ENCODE measurements around the gene FCRLA.
"Not testable (repeated sequence)": the region's sequence is repeated elsewhere in the genome, so short reads cannot be mapped to it uniquely, and the experiment has no call there.

FCRLA gene

DNA sequence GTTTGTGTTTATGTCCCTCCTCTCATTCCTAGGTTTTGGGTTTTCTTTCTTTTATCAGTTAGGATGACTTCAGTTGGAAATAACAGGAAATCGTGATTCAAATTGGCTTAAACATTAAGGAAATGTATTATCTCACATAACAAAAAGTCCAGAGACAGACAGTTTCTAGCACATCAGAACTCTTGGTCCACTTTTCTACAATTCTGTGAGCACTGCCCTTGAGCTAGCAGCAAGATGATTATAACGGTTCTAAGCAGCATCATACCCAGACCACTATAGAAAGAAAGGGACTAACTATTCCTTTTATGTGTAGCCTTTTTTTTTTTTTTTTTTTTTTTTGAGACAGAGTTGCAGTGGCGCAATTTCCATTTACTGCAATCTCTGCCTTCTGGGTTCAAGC lies 25.1 kb upstream of the FCRLA start:
- no peak for DNase-seq
- no peak for TF ChIP-seq GATA1 (IDR thresholded peaks at IDR 0.05; ENCODE audit: low read depth, low read length)
- no peak for TF ChIP-seq POLR2A (IDR thresholded peaks at IDR 0.05; ENCODE audit: low read length)

DNA sequence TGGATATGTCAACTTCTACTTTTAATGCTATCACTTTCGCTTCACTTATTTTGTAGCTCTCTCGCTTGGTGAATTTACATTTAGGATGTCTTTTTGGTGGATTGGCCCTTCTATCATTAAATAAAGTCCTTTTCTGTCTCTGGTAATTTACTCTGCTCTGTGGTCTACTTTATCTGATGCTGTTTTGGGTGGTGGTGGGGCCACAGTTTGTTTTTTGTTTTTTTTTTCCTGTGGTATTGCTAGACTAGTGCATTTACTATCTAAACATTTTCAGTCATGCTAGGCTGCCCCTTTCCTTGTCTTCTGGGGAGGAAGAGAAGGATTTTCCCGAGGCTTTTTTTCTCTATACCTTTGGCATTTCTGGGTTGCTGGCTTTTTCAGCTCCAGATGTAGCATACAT lies 18.1 kb upstream of the FCRLA start:
- DNase-seq: no peak
- TF ChIP-seq POLR2A (IDR thresholded peaks at IDR 0.05; ENCODE audit: low read length) (no peak), GATA1 (IDR thresholded peaks at IDR 0.05; ENCODE audit: low read depth, low read length) (no peak)

DNA sequence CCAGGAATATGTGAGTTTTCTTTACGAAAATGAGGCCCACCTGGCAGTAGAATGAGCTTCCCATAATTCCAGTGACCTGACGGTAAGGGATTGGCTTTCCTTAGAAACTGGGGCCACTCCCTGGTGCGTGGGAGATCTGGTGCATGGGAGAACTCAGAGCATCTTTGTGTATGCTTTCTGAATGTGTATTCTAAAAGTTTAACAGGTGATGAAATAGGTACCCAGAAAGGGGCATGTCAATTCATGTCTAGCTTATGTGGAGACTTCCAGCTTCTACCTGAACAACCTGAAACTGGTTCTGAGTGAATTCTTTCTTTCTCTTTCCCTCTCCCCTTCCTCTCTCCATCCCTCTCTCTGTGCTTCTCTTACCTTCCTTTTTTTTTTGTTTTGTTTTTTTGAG lies 15.2 kb upstream of the FCRLA start:
- no peak for DNase-seq
- TF ChIP-seq POLR2A (IDR thresholded peaks at IDR 0.05; ENCODE audit: low read length) (no peak), GATA1 (IDR thresholded peaks at IDR 0.05; ENCODE audit: low read depth, low read length) (no peak)

DNA sequence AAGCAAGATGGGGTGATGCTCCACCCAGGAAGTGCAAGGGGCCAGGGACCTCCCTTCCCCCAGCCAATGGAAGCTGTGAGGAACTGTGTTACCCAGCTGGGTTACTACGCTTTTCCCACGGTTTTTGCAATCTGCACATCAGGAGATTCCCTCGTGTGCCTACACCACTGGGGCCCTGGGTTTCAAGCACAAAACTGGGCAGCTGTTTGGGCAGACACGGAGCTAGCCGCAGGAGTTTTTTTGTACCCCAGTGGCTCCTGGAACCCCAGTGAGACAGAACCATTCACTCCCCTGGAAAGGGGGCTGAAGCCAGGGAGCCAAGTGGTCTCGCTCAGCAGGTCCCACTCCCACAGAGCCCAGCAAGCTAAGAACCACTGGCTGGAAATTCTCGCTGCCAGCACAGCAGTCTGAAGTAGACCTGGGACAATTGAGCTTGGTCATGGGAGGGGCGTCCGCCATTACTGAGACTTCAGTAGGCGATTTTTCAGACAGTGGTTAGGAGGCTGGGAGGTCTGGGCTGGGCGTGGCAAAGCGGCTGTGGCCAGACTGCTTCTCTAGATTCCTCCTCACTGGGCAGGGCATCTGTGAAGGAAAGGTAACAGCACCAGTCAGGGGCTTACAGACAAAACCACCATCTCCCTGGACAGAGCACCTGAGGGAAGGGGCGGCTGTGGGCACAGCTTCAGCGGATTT lies 13.9 kb upstream of the FCRLA start:
- not testable (repeated sequence) for DNase-seq

DNA sequence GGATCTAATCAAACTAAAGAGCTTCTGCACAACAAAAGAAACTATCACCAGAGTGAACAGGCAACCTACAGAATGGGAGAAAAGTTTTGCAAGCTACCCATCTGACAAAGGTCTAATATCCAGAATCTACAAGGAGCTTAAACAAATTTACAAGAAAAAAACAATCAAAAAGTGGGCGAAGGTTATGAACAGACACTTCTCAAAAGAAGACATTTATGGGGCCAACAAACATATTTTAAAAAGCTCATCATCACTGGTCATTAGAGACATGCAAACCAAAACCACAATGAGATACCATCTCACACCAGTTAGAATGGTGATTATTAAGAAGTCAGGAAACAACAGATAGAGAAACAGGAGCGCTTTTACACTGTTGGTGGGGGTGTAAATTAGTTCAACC lies 8.7 kb upstream of the FCRLA start:
- DNase-seq: not testable (repeated sequence)

DNA sequence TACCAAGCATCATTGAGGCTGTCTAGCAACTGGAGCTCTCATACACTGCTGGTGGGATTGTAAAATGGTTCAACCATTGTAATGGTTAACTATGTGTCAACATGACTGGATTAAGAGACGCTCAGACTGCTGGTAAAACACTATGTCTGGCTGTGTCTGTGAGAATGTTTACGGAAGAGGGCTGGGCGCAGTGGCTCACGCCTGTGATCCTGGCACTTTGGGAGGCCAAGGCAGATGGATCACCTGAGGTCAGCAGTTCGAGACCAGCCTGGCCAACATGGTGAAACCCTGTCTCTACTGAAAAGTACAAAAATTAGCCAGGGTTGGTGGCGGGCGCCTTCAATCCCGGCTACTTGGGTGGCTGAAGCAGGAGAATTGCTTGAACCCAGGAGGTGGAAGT lies 4.8 kb upstream of the FCRLA start:
- TF ChIP-seq POLR2A (IDR thresholded peaks at IDR 0.05; ENCODE audit: low read length) (no peak), GATA1 (IDR thresholded peaks at IDR 0.05; ENCODE audit: low read depth, low read length) (no peak)

DNA sequence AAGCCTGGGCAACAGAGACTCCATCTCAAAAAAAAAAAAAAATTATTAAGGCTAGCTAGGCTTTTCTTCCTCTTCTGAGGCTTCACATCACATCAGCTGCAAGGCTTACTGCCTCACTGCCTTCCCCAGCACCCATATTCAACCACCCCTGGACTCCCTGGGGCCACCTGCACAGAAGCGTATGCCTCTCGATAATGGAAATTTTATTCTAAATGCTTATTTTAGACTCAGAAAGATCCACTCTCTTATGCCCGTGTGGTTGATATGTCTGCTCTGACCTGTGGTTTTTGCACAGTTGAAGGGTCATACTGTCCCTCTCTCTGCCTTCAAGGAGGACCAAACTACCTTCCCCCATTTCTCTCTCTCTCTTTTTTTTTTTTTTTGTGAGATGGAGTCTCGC lies 1.5 kb upstream of the FCRLA start:
- no peak for DNase-seq
- TF ChIP-seq GATA1 (IDR thresholded peaks at IDR 0.05; ENCODE audit: low read depth, low read length): no peak
- no peak for TF ChIP-seq POLR2A (IDR thresholded peaks at IDR 0.05; ENCODE audit: low read length)

More for the DNA sequence above, 4.8 kb upstream of the FCRLA start:
- no peak for DNase-seq

DNA sequence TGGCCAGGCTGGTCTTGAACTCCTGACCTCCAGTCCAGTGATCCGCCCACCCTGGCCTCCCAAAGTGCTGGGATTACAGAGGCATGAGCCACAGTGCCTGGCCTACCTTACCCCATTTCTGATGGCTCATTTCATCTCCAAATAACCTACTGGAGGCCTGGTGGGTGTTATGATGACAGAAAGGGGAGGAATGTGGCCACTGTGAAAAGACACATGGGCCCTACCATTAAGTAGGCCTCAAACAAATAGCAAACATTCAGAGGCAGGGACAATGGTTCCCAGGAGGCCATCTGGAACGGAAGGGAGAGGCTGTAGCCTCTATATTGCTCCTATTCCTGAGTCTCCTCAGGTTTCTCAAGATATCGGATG lies 932 bp upstream of the FCRLA start:
- TF ChIP-seq POLR2A (IDR thresholded peaks at IDR 0.05; ENCODE audit: low read length): no peak
- no peak for DNase-seq

DNA sequence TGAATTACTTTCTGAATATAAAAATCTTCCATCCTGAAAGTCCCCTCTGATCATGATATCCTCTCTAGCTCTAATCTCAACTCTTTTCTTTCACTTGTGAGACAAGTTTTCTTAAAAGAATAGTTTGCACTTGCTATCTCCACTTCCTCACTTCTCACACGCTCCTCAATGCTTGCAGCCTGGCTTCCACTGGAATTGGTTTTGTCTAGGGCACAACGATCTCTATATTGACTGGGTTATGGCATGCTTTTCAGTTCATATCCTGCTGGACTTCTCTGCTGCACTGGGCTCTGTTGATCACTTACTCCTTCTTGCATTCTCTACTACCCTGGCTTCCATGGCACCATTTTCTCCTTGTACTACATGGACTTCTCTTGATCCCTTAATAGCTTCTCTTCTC lies 474 bp downstream of the FCRLA start:
- no peak for DNase-seq
- TF ChIP-seq POLR2A (IDR thresholded peaks at IDR 0.05; ENCODE audit: low read length): no peak
- no peak for TF ChIP-seq GATA1 (IDR thresholded peaks at IDR 0.05; ENCODE audit: low read depth, low read length)

DNA sequence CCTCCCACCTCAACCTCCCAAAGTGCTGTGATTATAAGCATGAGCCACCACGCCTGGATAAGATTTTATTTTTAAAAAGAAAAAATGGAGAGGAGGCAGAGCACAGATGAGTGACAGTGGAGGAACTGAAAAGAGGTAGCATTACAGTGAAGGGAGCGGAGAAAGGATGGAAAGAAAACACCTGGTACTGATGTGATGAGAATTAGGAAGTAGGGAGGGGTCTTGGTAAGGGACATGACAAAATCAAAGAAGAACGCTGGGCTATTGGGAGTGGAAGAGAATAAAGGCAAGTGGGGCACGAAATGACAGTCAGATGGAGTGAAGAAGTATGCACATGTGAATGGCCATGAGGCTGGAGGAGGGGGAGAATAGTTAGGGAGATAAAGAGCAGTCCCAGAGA lies 2.3 kb downstream of the FCRLA start:
- no peak for DNase-seq
- no peak for TF ChIP-seq POLR2A (IDR thresholded peaks at IDR 0.05; ENCODE audit: low read length)
- TF ChIP-seq GATA1 (IDR thresholded peaks at IDR 0.05; ENCODE audit: low read depth, low read length): no peak

DNA sequence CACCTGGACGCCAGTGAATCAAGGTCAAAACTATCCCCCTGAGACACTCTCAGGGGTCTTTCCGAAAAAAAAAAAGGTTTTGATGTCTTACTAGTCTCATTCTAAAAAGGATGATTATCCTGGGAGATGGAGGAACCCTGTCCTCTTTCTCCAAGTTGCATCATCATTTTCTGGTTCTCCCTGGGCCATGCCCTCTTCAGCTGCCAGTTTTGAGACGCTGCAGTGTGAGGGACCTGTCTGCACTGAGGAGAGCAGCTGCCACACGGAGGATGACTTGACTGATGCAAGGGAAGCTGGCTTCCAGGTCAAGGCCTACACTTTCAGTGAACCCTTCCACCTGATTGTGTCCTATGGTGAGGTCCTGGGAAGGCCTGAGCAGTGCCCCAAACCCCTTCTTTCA lies 3.5 kb downstream of the FCRLA start:
- DNase-seq: peak; percentile 48 to 75
- no peak for TF ChIP-seq GATA1 (IDR thresholded peaks at IDR 0.05; ENCODE audit: low read depth, low read length)
- TF ChIP-seq POLR2A (IDR thresholded peaks at IDR 0.05; ENCODE audit: low read length): no peak

DNA sequence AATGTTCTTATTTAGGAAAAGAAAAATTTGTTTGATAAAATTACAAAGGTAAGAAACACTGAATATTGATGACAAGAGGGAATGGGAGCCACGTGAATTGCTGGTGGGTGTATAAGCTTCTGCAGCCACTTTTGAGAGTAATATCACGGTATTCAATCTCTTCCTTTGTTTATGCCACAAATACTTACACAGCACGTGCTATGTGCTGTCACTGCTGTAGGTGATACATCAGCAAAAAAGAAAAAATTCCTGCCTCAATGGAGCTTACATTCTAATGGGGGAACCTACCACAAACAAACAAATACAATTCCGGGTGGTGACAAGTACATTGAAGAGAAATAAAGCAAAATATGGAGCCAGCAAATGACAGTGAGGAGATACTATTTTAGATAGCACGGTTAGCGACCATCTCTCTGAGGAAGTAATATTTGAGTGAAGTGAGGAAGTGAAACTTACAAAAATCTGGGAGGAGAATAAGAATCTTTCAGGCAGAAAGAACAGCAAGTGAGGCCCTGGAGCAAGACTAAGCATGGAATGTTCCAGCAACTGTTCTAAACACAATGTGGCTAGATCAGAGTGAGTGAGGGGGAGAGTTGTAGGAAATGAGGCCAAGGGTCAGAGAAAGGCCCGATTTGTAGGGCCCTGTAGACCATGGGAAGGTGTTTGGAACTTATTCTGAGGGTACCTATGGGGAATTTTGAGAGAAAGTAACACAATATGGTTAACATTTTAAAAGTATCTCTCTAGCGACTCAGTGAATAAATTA lies 11.7 kb downstream of the FCRLA start:
- TF ChIP-seq POLR2A (IDR thresholded peaks at IDR 0.05; ENCODE audit: low read length): no peak
- TF ChIP-seq GATA1 (IDR thresholded peaks at IDR 0.05; ENCODE audit: low read depth, low read length): no peak
- no peak for DNase-seq

DNA sequence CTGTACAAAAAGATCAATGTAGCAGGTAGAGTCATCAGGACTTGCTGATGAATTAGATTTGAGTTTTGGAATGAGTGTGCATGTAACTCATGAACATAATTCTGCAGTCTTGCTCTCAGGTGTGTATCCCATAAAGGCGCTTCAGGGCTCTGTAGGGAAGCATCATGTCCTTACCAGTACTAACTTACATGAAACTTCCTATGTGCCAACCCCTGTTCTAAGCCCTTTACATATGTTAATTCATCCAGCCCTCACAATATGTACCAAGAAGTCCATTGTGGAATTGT lies 12.2 kb downstream of the FCRLA start:
- TF ChIP-seq POLR2A (IDR thresholded peaks at IDR 0.05; ENCODE audit: low read length) (no peak), GATA1 (IDR thresholded peaks at IDR 0.05; ENCODE audit: low read depth, low read length) (no peak)
- DNase-seq: no peak

DNA sequence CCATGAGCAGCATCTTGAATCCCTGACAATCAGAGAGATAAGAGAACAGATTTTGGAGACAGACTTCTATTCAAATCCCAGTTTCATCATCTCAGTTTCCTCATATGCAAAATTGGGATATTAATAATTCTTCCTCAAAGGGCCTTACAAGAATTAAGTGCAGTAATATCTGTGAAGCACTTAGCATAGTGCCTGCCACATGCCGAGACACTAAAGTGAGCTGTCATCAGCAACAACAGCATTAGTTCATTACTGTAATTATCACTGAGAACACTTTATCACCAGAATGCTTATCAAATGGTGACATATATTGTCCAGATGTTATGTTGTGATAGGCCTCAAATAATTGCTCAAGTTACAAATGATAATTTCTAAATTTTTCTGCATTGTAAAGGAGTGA lies 13.4 kb downstream of the FCRLA start:
- no peak for TF ChIP-seq GATA1 (IDR thresholded peaks at IDR 0.05; ENCODE audit: low read depth, low read length)

DNA sequence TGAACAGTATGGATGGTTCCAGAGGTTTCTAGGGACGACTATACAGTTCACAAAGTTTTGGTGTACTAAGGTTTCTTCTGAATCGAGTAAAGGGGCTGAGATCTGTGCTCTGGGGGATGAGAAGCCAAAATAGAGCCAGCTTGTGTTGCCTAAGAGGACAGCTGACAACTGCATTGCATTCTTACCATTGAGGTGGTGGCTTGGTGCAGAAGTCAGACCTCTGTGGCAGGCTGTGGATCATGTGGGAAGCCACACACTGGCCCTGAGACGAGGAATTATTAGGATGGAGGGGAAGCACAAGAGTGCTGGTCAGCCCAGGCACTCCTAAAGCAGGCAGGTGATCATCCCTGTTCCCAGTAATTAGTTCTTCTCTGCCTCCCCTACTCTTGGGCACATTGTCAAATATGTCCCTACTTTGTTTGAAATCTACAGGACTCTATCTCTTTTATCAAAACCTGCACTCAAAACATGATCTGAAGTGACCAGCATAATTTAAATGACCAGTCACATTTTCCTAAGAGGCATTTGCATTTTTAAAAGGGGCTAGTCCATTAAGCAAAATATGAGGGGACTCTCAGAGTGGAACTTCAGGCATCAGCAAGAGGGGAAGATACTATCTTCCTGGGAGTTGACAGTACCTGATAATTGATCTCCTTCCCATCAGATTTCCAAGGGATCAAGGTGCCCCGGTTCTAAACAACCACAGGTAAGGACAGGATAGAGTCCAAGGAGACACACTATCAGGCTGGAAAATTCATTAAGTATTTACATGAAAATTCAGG lies 14.1 kb downstream of the FCRLA start, which contains the start of gene FCRLB:
TSS of gene FCRLB (plus strand) at position 589 of the 782 bp plus-strand sequence. CDS start 1,129 bp downstream, outside the sequence.
- TF ChIP-seq GATA1 (IDR thresholded peaks at IDR 0.05; ENCODE audit: low read depth, low read length): no peak
- TF ChIP-seq POLR2A (IDR thresholded peaks at IDR 0.05; ENCODE audit: low read length): no peak
- peak; percentile 44 to 49 for DNase-seq

More for the DNA sequence above, 13.4 kb downstream of the FCRLA start:
- DNase-seq: peak; percentile 58 to 81
